Activated effector memory CD4-positive, alpha-beta T cell treated with Interleukin-2 at 50 U/mL for 16 hours (primary cell): ENCODE results near the gene CCN2.
"Not testable (repeated sequence)": the region's sequence is repeated elsewhere in the genome, so short reads cannot be mapped to it uniquely, and the experiment has no call there.

Experiments used
- DNase-seq: peaks from one replicate; pipeline ENCODE4 v3.0.0-alpha.2; 2020

The CCN2 gene

DNA sequence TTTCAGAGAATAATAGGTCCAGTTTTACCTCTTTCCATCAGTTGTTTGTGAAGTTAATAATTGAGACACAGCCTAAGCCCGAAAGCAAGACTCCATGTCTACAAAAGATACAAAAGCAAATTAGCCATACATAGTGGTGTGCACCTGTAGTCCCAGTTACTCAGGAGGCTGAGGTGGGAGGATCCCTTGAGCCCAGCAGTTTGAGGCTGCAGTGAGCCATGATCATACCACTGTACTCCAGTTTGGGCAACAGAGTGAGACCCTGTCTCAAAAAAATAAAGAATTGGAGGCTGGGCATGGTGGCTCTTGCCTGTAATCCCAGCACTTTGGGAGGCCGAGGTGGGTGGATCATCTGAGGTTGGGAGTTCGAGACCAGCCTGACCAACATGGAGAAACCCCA is 42.4 kb downstream of the CCN2 start:
- DNase-seq: not testable (repeated sequence)

DNA sequence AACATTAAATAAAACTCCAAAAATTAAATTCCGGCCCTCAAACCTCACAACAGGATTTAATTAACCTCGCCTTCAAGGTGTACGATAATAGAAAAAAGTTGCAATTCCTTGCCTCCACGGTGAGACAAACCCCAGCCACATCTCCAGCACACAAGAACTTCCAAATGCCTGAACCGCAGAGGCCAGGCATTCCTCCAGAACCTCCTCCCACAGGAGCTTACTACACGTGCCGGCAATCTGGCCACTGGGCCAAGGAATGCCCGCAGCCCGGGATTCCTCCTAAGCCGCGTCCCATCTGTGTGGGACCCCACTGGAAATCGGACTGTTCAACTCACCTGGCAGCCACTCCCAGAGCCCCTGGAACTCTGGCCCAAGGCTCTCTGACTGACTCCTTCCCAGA is 47.4 kb downstream of the CCN2 start:
- not testable (repeated sequence) for DNase-seq

DNA sequence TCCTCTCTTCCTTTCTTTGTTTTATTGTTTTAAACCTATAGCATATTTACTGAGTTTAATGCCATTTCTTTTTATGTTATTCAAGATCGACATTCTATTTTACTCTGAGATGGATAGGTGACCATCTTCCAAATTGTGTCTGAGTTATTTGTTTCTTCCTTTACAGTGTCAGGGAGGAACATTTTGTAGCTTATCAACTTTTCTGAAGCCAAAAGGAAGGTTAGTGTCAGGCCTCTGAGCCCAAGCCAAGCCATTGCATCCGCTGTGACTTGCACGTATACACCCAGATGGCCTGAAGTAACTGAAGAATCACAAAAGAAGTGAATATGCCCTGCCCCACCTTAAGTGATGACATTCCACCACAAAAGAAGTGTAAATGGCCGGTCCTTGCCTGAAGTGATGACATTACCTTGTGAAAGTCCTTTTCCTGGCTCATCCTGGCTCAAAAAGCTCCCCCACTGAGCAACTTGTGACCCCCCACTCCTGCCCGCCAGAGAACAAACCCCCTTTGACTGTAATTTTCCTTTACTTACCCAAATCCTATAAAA is 49.8 kb downstream of the CCN2 start:
- DNase-seq: not testable (repeated sequence)

DNA sequence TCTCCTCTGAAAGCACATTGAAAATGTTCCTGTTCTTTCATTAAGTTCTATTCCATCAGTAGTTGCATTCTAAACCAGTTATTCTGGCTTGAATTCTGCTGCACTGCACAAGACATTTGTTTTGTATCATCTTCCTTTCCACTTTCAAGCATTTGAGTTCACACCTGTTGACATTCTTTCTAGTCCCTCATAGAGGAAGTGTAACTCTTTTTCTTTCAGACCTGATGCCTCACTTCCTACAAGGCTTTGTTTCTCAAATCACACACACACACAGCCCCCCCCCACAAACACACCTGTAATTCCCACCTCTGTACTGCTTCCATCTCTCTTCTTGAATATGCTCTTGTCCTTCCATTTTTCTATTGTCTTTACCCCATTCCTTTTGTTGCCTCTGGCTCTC is 50.9 kb downstream of the CCN2 start:
- no peak for DNase-seq

DNA sequence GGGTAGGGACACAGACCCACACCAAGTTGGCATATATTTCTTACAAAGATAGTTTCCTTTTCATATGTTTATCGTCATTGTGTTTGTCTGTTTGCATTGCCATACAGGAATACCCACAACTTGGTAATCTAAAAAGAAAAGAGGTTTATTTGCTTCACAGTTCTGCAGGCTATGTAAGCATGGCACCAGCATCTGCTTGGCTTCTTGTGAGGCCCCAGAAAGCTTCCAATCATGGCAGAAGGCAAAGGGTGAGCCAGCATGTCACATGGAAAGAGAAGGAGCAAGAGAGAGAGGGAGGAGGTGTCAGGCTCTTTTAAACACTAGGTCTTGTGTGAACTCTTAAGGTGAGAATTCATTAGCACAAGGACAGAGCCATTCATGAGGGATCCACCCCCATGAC is 52.5 kb downstream of the CCN2 start:
- no peak for DNase-seq
